ELR (cell line): ENCODE results near the gene CNTFR.

ENCODE experiments used
- DNase-seq: peaks from one replicate; pipeline ENCODE4 v3.0.0-alpha.2; 2015; ENCODE audit warnings: low read depth

CNTFR gene

DNA sequence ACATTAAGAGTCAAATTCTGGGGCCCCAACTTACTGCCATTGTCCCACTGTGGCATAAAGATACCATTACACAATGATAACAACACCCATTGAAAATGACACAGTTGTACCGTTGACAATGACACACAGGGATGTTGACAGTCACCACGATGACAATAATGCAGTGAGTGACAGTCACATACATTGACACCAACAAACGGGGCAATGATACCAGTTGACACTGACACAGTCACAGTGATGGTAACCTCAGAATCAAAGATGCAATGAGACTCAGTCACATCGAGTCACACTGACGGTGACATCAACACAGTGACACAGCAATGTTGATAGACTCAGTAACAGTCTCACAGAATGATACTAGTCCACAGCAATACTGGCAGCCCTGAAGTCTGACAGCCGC lies 16.9 kb downstream of the CNTFR start:
- DNase-seq, result no peak

DNA sequence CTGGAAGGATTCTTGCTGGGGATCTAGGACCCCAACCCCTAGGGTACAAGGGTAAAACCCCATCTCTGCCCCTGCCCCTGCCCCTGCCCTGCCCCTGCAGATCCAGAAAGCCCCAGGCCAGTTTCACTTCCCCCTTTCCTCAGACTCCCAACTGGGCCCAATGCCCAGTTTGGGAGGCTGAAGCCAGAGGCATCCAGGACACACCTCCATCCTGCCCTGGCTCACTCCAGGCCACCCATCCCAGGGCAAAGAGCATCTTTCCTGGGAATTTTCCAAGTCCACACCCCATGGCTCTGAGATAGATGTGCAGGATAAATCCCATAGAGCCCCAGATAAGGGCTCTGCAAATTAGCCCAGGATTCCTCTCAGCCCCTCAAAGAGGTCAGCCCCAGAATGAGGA lies 17.4 kb downstream of the CNTFR start:
- DNase-seq, result no peak

DNA sequence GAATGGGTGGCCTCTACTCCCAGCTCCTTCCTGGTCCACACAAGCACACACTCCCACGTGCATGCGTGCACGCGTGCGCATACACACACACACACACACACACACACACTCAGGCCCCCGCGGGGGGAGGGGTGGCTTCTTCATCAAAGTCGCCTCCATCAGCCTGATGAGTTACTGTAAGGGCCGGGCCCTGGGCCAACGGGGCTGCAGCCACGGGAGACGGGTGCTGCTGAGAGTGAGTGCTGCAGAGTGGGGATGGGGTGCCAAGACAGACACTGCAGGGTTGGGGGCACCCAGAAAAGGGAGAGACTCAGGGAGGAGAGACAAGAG lies 18.1 kb downstream of the CNTFR start:
- no peak for DNase-seq

DNA sequence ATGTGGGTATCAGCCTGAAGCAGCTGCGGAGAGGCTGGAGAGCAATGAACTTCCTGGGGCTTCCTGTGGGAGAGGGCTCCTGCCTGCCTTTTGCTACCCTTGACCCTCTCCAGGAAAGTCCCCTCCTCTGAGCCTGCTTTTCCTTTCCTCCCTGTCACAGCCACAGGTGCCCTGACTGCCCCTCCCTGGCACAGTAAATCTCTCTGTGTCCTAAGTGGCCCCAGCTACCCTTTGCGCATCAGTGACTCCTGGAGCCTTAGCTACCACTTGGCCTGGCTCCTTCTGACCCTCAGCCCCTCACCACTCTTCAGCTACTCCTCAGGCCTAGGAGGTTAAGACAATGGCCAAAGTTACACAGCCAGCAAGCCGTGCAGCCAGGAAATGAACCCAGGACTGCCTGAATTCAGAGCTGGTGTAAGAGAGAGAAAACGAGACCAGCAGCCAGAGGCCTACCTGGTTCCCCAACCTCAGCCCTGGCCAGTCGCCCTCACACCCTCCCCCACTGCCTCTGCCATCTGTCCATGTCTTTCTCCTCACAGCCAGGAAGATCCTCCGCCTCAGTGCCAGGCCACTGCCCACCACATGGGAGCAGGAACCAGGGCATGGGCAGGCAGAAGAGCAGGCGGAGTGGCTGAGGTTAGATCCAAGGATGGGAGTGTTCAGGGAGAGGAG lies 18.6 kb downstream of the CNTFR start:
- DNase-seq, result no peak

DNA sequence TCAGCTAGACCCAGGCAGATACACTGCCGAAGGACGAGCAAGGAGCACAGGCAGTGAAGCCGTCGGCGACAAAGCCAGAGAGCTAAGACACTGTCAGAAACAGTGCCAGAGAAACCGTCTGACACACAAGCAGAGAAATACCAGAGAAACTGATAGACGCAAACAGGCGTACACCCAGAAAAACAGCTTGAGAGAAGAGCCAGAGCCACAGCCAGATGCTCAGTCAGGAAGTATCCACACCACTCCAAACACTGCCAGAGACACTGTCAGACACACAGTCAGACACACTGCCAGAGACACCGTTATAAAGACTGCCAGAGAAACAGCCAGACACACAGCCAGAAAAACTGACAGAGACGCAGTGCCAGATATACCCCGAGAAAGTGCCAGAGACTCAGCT lies 19.1 kb downstream of the CNTFR start:
- DNase-seq, result no peak

DNA sequence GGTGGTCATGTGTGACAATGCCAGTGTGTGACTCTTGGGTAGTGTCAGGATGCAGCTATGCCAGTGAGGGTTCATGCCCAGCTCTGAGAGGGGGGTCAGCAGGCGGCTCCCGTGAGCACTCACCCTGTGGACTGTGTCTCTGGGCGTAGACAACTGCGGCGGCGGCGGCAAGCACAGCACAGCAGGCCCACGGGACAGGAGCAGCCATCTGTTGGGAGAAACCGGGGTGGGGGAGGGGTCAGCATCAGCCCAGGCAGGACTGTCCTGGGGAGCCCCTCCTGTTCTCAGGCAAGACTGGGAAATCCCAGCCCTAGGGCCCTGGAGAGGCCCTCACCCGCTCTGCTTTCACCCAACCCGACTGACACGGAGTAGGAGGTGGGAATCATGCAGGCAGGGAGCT lies 20.8 kb downstream of the CNTFR start:
- no peak for DNase-seq

DNA sequence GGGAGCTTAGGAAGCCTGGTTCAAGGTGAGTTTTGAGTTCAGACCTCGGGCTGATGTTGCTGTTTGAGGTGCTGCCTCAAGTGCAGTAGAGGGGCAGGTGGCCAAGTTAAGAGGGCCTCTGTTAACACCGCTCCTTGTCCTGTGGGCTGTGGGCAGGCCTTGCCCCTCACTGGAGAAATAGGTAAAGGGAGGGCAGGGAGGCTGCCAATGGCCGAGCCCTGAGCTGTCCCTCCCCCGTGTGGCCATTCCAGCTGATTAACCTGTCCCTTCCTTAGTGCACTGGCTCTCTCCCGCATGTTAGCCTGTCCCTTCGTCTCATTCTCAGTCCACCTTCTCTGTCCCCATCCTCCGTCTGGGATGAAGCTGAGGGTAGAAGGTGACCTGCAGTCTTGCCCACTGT lies 21.4 kb downstream of the CNTFR start:
- DNase-seq, result no peak

DNA sequence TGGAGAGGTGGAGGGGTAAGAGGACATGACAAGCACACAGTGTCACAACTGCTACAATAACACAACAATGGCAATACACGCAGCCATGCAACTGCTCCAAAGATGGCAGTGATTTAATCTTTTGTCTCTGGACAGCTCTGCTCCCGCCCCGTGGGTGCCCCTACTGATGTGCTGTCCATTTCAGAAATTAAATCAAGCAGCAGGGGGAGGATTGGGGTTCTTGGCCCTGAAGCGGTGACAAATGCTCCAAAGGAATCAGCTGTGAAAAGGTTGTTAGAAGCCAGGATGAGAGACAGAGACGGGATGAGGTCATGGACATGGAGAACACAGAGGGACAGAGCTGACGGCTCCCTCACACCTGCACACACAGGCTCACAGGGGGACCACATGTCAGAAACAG lies 22.6 kb downstream of the CNTFR start:
- DNase-seq, result no peak

DNA sequence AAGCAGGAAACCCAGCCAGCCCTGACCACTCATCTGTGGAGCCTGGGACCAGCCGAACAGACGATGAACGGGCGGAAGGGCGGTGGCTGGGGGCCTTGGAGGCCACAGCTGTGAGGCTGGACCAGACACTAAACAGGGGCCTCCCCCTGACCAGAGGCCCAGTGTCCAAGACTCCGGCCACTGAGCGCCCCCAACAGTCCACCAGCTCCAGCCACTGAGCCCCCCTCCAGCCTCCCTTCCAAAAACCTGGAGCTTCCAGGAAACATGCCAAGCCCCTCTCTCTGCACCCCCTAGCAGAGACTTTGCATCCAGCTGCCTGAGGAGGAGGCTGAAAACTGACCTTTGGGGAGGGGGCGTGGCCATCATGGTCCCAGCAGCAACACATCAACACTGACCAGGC lies 23.2 kb downstream of the CNTFR start:
- no peak for DNase-seq

DNA sequence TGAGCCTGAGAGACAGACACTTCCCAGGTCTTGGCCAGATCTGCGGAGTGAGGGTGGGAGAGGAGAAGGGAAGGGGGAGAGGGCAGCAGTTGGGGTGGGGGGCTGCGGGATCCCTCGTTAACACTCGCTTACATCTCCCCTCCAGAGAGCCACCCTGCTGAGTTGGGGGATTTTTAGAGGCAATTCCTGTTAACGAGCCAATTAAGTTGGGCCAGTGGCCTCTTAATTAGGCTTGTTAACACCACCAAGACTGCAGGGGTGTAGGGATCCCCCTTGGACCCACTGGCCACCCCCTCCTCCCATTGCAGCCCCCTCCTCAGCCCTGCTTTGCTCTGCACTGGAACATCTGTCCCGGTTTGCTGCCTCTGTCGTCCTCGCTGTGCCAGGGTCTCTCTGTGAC lies 23.7 kb downstream of the CNTFR start:
- no peak for DNase-seq

DNA sequence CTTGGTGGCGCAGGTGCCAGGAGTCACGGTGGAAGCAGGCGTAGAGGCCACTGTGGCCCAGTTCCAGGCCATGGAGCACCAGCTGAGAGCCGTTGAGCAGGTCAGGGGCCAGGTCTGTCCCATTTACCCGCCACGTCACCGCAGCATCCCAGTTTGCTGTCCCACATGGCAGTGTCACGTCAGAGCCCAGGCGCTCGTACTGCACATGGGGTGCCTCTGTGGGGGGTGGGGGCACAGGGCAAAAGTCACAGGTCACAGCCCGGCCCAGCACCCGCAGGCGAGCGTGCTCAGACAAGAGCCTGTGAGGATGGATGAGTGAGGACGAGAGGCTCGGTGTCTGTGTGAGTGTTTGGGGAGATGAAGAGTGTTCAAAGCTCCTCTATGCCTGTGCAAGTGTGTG lies 24.9 kb downstream of the CNTFR start:
- DNase-seq, result no peak

DNA sequence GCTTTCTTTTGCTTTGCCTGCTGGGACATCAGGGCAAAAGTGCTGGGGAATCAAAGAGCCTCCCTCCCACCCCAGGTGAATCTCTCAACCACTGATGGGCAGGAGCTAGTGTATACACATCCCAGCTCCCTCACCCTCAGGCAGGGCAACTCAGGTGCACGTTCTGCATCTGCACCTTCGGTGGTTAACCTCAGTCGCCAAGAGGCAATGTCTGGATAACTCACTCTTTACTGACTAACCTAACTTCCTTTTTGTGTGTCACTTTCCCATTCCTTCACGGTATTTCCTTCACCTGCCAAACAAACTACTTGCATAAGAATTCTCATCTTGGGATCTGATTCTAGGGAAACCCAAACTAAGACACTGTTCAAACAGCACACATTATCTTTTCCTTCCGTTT lies 26.3 kb downstream of the CNTFR start:
- DNase-seq, result no peak

DNA sequence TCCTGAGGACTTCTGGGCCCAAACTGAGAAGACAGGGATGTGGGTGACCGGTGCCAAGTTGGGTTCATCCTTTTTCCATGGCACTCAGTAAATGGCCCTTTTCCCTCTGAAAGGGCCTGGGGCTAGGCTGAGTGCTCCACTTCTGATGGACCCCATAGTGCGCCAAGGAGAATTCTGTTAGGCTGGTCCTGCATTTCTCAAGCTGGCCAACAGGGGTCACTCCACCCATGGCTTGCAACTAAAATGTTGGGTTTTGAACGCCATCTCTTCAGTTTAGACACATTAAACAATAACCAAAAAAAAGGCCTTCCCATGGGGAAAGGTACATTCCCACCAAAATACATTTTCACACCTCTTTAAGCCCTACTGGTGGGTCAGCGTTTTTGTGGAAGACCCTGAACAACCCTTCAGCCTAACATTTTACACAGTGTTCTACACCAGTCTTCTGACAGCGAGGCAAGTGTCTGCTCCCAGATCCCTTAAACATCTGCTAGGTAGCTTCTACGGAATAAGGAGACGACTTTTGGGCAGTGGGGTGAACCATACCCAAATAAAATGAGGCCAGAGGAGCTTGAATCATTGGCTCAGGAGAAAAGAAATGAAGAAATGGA lies 27.3 kb downstream of the CNTFR start:
- DNase-seq, result no peak

DNA sequence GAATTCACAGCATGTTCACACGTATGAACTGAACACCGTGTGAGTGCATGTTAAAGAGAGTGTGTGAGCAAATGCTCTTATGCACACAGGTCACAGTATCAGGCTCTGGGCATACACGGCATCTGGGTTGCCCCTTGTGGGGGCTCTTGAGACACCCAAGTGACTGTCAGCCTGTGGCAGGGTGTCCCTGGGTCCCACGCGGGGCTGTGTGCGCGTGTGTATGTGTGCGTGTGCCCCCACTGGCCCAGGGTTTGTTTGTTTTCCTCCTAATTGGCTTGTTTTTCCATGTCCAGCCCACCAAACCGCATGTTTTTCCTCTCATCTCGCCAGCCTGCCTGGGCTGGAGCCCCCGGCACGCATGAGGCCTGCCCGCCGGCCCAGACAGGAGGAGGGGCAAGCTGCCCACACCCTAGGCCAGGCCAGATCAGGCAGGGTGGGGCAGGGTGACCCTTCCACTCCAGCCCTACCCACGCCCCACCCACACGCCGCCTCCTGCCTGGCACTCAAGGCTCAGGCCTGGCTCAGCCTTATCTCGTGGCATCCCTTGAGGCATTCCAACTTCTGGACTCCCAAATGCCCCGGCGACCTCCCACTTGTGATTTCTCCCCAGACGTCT lies 28.8 kb downstream of the CNTFR start:
- DNase-seq, result no peak

DNA sequence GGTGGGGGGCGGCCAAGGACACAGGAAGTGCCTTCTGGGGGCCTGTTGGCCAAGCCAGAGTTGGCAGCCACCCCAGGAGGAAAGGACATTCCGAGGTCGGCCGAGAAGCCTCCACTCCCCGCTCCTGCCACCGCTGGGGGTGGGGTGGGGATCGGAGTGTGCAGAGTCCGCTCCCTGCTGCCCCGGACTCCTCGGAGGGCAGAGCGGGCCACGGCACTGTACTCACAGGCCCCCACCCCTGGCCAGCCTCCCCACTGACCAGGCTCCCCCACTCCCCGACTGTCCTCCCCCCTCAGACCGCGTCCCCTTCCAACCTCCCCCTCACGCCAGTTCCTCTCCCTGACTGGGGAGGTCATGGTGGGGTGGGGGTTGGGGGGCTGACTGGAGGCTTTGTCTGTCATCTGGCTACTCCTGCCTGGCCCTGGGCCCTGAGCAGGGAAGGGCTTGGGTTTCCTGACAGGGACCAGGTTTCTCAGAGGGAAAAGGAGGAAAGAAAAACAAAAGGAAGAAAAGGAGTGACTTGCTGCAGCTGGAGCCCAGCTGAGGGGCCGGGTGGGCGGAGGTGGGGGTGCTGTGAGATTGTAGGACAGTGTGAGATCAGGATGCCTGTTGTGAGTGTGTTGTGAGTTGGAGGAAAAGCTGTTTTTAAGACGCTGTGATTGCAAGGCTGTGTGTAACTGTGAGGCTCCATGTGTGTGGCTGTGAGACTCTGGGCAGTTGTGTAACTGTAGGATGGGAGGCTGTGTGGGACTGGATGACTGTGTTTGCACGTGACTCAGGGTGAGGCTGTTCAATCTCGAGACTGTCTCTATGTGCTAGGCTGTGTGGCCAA lies 29.7 kb downstream of the CNTFR start:
- peak; percentile 55 for DNase-seq

DNA sequence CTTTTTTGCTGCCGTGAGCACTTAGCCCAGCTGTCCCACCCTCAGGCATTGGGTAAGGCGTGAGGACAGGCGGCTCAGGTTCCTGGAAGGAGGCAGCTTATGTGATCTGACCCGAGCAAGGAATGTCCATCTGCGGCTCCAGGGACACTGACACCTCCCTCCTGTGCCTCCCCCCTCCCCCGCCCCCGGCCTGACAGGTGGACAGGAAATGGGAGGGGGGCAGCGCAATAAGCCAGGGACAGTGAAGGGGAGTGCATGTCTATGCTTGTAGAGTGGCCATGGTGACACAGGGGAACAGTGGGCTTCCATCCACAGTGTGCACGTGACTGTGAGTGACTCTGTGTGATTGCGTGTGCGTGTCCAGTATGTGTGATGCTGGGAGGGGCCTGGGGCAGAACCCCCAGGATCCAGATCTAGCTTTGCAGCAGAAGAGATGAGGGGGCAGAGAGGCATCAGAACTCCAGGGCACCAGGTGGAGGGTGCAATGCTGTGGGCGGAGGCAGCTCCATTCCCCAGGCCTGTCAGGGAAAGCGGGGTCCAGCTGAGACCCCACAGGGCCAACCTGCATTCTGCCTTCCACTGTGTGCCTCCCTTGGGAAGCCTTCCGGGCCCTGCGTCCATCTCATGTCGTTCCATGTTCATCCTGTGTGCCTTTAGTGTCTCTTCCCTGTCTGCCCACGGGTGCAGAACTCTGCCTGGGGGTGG lies 30.5 kb downstream of the CNTFR start:
- no peak for DNase-seq

DNA sequence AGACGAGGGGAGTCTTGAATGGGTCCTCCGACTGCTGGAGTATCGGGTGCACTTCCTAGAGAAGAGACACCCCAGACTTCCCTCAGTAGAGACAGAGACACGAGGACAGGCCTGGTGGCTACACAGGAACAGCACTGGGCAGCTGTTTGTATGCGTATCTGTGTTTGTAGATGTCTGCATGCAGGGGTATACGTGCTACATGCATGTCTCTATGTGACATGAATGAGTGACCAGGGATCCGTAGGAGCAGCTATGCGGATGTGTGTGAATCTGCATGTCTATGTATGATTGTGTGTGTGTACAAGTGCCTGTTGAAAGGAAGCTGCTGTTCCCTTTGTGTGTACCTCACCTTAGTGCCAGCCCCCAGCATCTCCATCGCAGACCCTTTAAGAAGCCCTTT lies 31.2 kb downstream of the CNTFR start:
- DNase-seq, result no peak

DNA sequence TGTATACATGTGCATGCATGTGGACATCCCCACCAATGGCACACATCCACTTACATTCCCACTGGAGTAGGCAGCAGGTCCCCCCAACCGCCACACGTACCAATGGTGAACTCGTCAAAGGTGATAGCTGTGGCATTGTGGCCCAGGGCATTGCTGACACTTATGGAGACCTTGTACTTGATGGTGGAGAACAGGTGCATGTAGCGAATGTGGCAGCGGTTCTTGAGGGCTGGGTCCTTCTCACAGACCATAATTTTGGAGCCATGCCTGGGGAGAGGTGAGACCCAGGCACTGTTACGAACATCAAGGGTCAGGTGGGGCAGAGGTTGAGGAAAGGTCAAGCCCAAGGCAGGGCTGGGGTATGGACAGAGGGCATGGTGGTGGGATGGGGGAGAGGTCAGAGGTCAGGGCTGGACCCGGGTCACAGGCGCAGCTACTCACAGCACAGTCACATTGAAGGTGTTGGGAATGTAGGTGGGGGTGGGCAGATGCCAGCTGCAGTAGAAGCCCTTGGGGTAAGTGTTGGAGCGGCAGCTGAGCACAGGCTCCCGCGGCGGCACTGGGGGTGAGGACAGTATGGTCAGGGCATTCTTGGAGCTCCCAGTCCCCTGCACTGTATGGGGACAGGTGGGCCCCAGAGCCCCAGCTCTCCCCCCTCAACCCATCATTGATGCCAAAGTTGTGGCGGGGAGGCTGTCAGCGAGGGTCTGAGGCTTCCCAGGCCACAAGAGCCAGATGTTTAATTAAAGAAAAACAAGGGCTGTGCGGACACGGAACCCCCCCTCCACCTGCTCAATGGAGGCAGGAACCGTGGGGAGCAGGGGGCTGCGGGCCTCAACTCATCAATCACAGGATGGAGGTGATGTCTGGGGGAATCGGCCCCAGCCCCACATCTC lies 31.9 kb downstream of the CNTFR start:
- DNase-seq, result no peak

DNA sequence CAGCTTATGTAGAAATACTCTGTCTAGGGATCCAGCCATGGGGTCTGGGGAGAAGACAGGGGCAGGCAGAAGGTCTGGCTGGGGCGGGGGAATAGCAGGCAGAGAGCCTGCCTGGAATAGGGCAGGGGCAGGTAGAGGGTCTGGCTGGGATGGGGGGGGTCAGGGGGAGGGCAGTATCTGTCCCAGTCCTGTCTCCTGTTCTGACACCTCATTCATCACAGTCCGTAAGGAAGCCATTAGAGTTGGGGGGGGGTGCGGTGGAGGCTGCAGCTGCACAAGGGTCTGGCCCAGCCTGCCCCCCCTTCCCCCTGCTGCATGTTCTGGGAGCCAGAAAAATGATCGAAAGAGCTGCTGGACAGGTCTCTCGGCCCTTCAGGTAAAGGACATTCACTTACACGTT lies 32.6 kb downstream of the CNTFR start:
- DNase-seq, result no peak

DNA sequence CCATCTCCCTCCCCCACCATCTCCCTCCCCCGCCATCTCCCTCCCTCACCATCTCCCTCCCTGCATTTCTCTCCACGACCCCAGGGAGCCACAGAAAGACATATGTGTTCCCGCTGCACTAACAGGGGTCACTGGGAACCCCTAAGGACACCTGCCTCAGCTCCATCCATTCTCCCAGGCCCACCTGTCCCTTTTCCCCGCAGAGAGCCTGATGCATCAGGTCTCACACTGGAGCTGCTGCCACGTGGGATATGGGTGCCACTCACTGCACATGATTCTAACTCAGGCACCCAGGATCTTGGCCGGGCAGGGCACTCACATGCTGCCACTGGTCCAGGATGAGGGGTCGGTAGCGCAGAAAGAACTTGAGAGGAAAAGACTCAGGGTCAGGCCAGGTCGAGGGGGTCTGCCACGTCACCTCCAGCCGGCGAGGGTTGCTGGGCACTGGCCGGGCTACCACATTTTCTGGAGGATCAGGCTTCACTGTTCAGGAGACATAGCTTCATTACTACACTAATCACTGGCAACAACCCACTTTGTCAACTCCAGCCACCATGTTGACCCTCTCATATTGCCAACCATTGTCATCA lies 33.5 kb downstream of the CNTFR start:
- DNase-seq, result no peak

DNA sequence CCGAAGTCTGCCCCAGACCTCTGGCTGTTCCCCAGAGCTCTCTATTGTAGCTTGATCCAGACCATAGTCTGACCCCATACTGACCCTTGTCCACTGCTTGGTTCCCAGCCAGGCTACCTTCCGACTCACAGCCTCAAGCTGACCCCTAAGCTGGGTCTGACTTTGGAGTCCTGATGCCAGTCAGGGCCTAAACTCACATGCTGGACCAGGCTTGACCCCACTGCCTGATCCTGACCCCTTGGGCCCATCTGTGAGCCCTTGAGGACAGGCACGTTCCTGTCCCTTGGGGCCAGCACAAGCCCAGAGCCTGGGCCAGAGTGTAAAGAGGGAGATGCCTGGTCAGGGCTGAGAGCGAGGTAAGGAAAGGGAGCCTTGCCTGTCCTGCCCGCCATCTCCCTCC lies 34.0 kb downstream of the CNTFR start:
- no peak for DNase-seq
